Measurements from ENCODE around the gene F11R.
A peak's percentile ranks its signal among the peaks of the same experiment; 100 is the strongest.
"Not testable (repeated sequence)": the region's sequence is repeated elsewhere in the genome, so short reads cannot be mapped to it uniquely, and the experiment has no call there.

The F11R gene

GRCh38 chr1:160956966-160957365 lies 64.0 kb downstream of the F11R start:
- no peak for DNase-seq

GRCh38 chr1:160954158-160955104 lies 66.5 kb downstream of the F11R start, which contains the start of gene ITLN2:
Gene ITLN2 (minus strand): TSS chr1:160954809. CDS start chr1:160954741, 68 bp downstream.
- DNase-seq, result peak; percentile 34

- no peak for DNase-seq
These were observed 67.9 kb downstream of the F11R start for GRCh38 chr1:160953030-160953429.

GRCh38 chr1:160952129-160952510 lies 68.8 kb downstream of the F11R start:
- DNase-seq, result no peak

- DNase-seq, result peak; percentile 18
These were observed 69.4 kb downstream of the F11R start for GRCh38 chr1:160951443-160952128.

GRCh38 chr1:160950657-160951056 lies 70.3 kb downstream of the F11R start:
- DNase-seq, result no peak

- no peak for DNase-seq
These were observed 71.1 kb downstream of the F11R start for GRCh38 chr1:160949881-160950280.

GRCh38 chr1:160949216-160949880 lies 71.6 kb downstream of the F11R start:
- peak; percentile 27 for DNase-seq

- not testable (repeated sequence) for DNase-seq
These were observed 73.7 kb downstream of the F11R start for GRCh38 chr1:160947174-160947759.

- not testable (repeated sequence) for DNase-seq
These were observed 75.1 kb downstream of the F11R start for GRCh38 chr1:160945881-160946280.

All from NCI-H510A treated with DMSO at 0.1 percent for 48 hours (cell line).